Body of pancreas (tissue), 4 donors: ENCODE data around the gene MRPL4. TPM values are rescaled to one million over a fixed set of nuclear protein-coding genes. Genes with fewer than 3 reads are reported as not detected.
A peak's percentile ranks its signal among the peaks of the same experiment; 100 is the strongest.

Source experiments
- ATAC-seq: fragments of 150-250 bp; one replicate; pipeline ENCODE4 v1.9.1; 2016
- DNase-seq, 4 donors: peaks; one replicate each; pipeline ENCODE4 v3.0.0-alpha.2; 2019
- H3K27ac ChIP-seq, 4 donors: fragments of 200-600 bp; sonication (generic); 1 replicate in 3 of 4; 2 replicates in 1 of 4; pipeline versions ENCODE4 v1.5.1 to v1.6.1; 2016 to 2019; ENCODE audit warnings: mild to moderate bottlenecking in 1 of 4, mixed read lengths in 1 of 4, moderate library complexity in 1 of 4
- H3K27me3 ChIP-seq, 2 donors: fragments of 200-600 bp; sonication (generic); one replicate each; pipeline ENCODE4 v1.6.0; 2016; ENCODE audit warnings: mild to moderate bottlenecking in 1 of 2
- H3K36me3 ChIP-seq, 2 donors: fragments of 200-600 bp; sonication (generic); replicated peaks in 1 of 2; 2 replicates each; pipeline ENCODE4 v1.5.1; 2016; ENCODE audit warnings: low read depth in 2 of 2; ENCODE audit not compliant: insufficient read depth in 1 of 2
- H3K4me1 ChIP-seq: fragments of 200-600 bp; sonication (generic); one replicate; pipeline ENCODE4 v1.6.0; 2016
- H3K4me3 ChIP-seq, 2 donors: fragments of 200-600 bp; sonication (generic); 1 replicate in 1 of 2; 2 replicates in 1 of 2; pipeline ENCODE4 v1.5.1; 2016 to 2019
- H3K9me3 ChIP-seq, 3 donors: fragments of 200-600 bp; sonication (generic); 1 replicate in 2 of 3; 2 replicates in 1 of 3; pipeline ENCODE4 v1.5.1; 2016
- POLR2A ChIP-seq, 3 donors: fragments of 450-650 bp; IDR thresholded peaks; one replicate each; pipeline ENCODE4 v1.6.1; 2016; ENCODE audit warnings: antibody characterized with exemption in 3 of 3, mild to moderate bottlenecking in 2 of 3
- WGBS, 2 donors: methylation state at CpG; one replicate each; pipeline ENCODE4 v1.1.5; 2017; 5-methylcytosine and 5-hydroxymethylcytosine counted together
- intact Hi-C: fragments of 100-400 bp; cut with DNase I; formaldehyde crosslinking; loops from one replicate; pipeline ENCODE4 v1.15.1; 2023
- total RNA-seq, 2 donors: library from RNA; depleted of rRNA; stranded (reverse); fragments of >200 nt; gene quantifications; one replicate each; pipeline ENCODE4 v1.1.0, GENCODE V29; 2016
- TF ChIP-seq, protein P1 (sequence below), 7 experiments: fragments of 450-650 bp in 4 of 7; fragments of 200-600 bp in 3 of 7; sonication (generic) in 3 of 7; IDR thresholded peaks; one replicate each; pipeline ENCODE4 v1.5.1; 2016 to 2019; ENCODE audit warnings: antibody characterized with exemption in 7 of 7

The MRPL4 gene
- total RNA-seq, 2 donors from 2014 or later, result 17.9 to 18.1 TPM

GRCh38 chr19:10256970-10257615 is 5.1 kb downstream of the MRPL4 start:
- intact Hi-C loops, result loop anchor here (5.0 kb wide), 1 partner anchor 135 kb away; no protein-coding TSS in a partner anchor
- H3K4me3 ChIP-seq, result no peak overlapping the region
- peaks cover 12% of the 10 kb centered on the region for H3K4me1 ChIP-seq
- H3K9me3 ChIP-seq, result no peaks in the 10 kb centered on the region
- no peak for ATAC-seq
- no peaks in the 10 kb centered on the region for H3K27me3 ChIP-seq
- no peak overlapping the region for H3K27ac ChIP-seq
- H3K36me3 ChIP-seq, result peaks cover 0 to 12% of the 10 kb centered on the region in 2 donors
- TF ChIP-seq, protein P1, sequence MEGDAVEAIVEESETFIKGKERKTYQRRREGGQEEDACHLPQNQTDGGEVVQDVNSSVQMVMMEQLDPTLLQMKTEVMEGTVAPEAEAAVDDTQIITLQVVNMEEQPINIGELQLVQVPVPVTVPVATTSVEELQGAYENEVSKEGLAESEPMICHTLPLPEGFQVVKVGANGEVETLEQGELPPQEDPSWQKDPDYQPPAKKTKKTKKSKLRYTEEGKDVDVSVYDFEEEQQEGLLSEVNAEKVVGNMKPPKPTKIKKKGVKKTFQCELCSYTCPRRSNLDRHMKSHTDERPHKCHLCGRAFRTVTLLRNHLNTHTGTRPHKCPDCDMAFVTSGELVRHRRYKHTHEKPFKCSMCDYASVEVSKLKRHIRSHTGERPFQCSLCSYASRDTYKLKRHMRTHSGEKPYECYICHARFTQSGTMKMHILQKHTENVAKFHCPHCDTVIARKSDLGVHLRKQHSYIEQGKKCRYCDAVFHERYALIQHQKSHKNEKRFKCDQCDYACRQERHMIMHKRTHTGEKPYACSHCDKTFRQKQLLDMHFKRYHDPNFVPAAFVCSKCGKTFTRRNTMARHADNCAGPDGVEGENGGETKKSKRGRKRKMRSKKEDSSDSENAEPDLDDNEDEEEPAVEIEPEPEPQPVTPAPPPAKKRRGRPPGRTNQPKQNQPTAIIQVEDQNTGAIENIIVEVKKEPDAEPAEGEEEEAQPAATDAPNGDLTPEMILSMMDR (IDR thresholded peaks at IDR 0.05), result no peak
- TF ChIP-seq POLR2A (IDR thresholded peaks at IDR 0.05), result no peak
- 81 to 85% methylated on average over 9 of the region's 9 CpGs for WGBS, 2 donors
- DNase-seq, result no peak

DNA sequence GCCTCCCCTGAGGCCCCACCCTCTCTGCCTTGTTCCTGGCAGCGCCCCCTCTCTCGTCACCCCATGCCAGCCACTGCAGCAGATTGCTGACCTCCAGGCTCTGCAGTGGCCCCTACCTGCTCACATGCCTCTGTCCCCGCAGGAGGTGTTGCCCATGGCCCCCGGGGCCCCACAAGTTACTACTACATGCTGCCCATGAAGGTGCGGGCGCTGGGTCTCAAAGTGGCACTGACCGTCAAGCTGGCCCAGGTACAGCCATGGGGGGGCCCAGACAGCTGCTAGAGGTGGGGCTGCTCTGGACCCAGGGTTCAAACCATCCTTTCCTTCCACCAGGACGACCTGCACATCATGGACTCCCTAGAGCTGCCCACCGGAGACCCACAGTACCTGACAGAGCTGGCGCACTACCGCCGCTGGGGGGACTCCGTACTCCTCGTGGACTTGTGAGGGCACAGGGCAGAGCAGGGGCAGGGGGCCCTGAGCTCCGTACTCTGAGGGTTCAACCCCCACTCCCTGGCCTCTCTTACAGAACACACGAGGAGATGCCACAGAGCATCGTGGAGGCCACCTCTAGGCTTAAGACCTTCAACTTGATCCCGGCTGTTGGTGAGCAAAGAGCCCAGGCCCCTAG is 6.2 kb downstream of the MRPL4 start:
- Histone ChIP-seq H3K36me3 (peaks cover 0 to 12% of the 10 kb centered on the region in 2 donors), H3K27ac (no peak overlapping the region), H3K9me3 (no peaks in the 10 kb centered on the region), H3K4me3 (no peak overlapping the region), H3K27me3 (no peaks in the 10 kb centered on the region), H3K4me1 (peaks cover 3% of the 10 kb centered on the region)
- intact Hi-C loops, result loop anchor here (5.0 kb wide), 1 partner anchor 134 kb away; no protein-coding TSS in a partner anchor
- 93% methylated on average over 18 of the region's 18 CpGs; no CpG with 5 or more reads in 1 of the 2 donors for WGBS, 2 donors
- ATAC-seq, result no peak
- no peak for DNase-seq
- TF ChIP-seq, protein P1 (IDR thresholded peaks at IDR 0.05), result no peak
- no peak for TF ChIP-seq POLR2A (IDR thresholded peaks at IDR 0.05)

GRCh38 chr19:10259162-10259905 is 7.3 kb downstream of the MRPL4 start:
- intact Hi-C loops, result loop anchor here (5.0 kb wide), 1 partner anchor 133 kb away; no protein-coding TSS in a partner anchor

GRCh38 chr19:10260141-10260584 is 8.1 kb downstream of the MRPL4 start:
- intact Hi-C loops, result no loop called here
- TF ChIP-seq, protein P1 (IDR thresholded peaks at IDR 0.05), result no peak
- no peak for TF ChIP-seq POLR2A (IDR thresholded peaks at IDR 0.05)
- no peak overlapping the region for H3K27ac ChIP-seq
- DNase-seq (no peak), ATAC-seq (no peak)
- H3K4me3 ChIP-seq, result no peak overlapping the region
- H3K4me1 ChIP-seq, result peaks cover 3% of the 10 kb centered on the region
- 75 to 76% methylated on average over 8 of the region's 8 CpGs for WGBS, 2 donors
- no peaks in the 10 kb centered on the region for H3K9me3 ChIP-seq
- peaks cover 0 to 11% of the 10 kb centered on the region in 2 donors for H3K36me3 ChIP-seq
- no peaks in the 10 kb centered on the region for H3K27me3 ChIP-seq

More at GRCh38 chr19:10259162-10259905, 7.3 kb downstream of the MRPL4 start:
- Histone ChIP-seq H3K27me3 (no peaks in the 10 kb centered on the region), H3K4me3 (no peak overlapping the region), H3K4me1 (peaks cover 3% of the 10 kb centered on the region), H3K27ac (no peak overlapping the region), H3K36me3 (peaks cover 0 to 12% of the 10 kb centered on the region in 2 donors), H3K9me3 (no peaks in the 10 kb centered on the region)
- ATAC-seq, result peak; percentile 72
- 54 to 58% methylated on average over 9 to 29 of the region's 32 CpGs for WGBS, 2 donors
- peak; percentile 87 to 94 (median 91) for DNase-seq
- no peak for TF ChIP-seq POLR2A (IDR thresholded peaks at IDR 0.05)
- TF ChIP-seq, protein P1 (IDR thresholded peaks at IDR 0.05), result peak; percentile 46 to 83 (median 55)
